Measurements from ENCODE around the gene ASIC1.

GRCh38 chr12:50053583-50053982, 3.8 kb upstream of the ASIC1 start:
- TF ChIP-seq, protein P1, sequence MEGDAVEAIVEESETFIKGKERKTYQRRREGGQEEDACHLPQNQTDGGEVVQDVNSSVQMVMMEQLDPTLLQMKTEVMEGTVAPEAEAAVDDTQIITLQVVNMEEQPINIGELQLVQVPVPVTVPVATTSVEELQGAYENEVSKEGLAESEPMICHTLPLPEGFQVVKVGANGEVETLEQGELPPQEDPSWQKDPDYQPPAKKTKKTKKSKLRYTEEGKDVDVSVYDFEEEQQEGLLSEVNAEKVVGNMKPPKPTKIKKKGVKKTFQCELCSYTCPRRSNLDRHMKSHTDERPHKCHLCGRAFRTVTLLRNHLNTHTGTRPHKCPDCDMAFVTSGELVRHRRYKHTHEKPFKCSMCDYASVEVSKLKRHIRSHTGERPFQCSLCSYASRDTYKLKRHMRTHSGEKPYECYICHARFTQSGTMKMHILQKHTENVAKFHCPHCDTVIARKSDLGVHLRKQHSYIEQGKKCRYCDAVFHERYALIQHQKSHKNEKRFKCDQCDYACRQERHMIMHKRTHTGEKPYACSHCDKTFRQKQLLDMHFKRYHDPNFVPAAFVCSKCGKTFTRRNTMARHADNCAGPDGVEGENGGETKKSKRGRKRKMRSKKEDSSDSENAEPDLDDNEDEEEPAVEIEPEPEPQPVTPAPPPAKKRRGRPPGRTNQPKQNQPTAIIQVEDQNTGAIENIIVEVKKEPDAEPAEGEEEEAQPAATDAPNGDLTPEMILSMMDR (conservative IDR thresholded peaks at IDR 0.05; ENCODE audit: low read length) = no peak
- TF ChIP-seq EZH2phosphoT487 (IDR thresholded peaks at IDR 0.05; ENCODE audit: borderline replicate concordance) = no peak
